Rectal smooth muscle tissue (tissue), 1 donor: Measurements from ENCODE around the gene ADGRL3.
A peak's percentile ranks its signal among the peaks of the same experiment; 100 is the strongest.

Experiments used
- H3K27ac ChIP-seq: one replicate; pipeline ENCODE4 v1.7.0; 2013; ENCODE audit warnings: low read depth, low read length, inconsistent platforms
- H3K27me3 ChIP-seq: one replicate; pipeline ENCODE4 v1.7.0; 2013; ENCODE audit warnings: low read length; ENCODE audit not compliant: control insufficient read depth, insufficient read depth
- H3K36me3 ChIP-seq: one replicate; pipeline ENCODE4 v1.7.0; 2013; ENCODE audit warnings: low read length; ENCODE audit not compliant: control insufficient read depth, insufficient read depth
- H3K4me1 ChIP-seq: one replicate; pipeline ENCODE4 v1.7.0; 2013; ENCODE audit warnings: low read length; ENCODE audit not compliant: control insufficient read depth, insufficient read depth
- H3K4me3 ChIP-seq: one replicate; pipeline ENCODE4 v1.7.0; 2013; ENCODE audit warnings: low read length
- H3K9ac ChIP-seq: one replicate; pipeline ENCODE4 v1.7.0; 2013; ENCODE audit warnings: low read length

ADGRL3 gene

GRCh38 chr4:61200187-61200915 lies at the start of gene ADGRL3:
ADGRL3 (plus strand) TSS chr4:61200326.
- Histone ChIP-seq H3K27ac (no peak within 1 kb of the TSS), H3K27me3 (peaks cover 5% of the 10 kb centered on the region), H3K36me3 (no peaks in the 10 kb centered on the region), H3K4me1 (no peaks in the 10 kb centered on the region), H3K9ac (no peak within 1 kb of the TSS), H3K4me3 (peak within 1 kb of the TSS; percentile 63)

GRCh38 chr4:61152433-61152832 lies 47.7 kb upstream of the ADGRL3 start:
- no peaks in the 10 kb centered on the region for H3K4me1 ChIP-seq

GRCh38 chr4:61160478-61160877 lies 39.6 kb upstream of the ADGRL3 start:
- no peaks in the 10 kb centered on the region for H3K27me3 ChIP-seq
- no peaks in the 10 kb centered on the region for H3K36me3 ChIP-seq
- H3K9ac ChIP-seq = no peak overlapping the region
- no peak overlapping the region for H3K27ac ChIP-seq
- H3K4me1 ChIP-seq = no peaks in the 10 kb centered on the region
- no peak overlapping the region for H3K4me3 ChIP-seq

More at GRCh38 chr4:61152433-61152832, 47.7 kb upstream of the ADGRL3 start:
- Histone ChIP-seq H3K36me3 (no peaks in the 10 kb centered on the region), H3K4me3 (no peak overlapping the region), H3K9ac (no peak overlapping the region), H3K27me3 (no peaks in the 10 kb centered on the region), H3K27ac (no peak overlapping the region)

- H3K27me3 ChIP-seq = no peaks in the 10 kb centered on the region
- no peaks in the 10 kb centered on the region for H3K4me1 ChIP-seq
- H3K9ac ChIP-seq = no peak overlapping the region
- H3K27ac ChIP-seq = no peak overlapping the region
- H3K36me3 ChIP-seq = no peaks in the 10 kb centered on the region
- H3K4me3 ChIP-seq = no peak overlapping the region
Measured at GRCh38 chr4:61162116-61162515, 38.0 kb upstream of the ADGRL3 start.

DNA sequence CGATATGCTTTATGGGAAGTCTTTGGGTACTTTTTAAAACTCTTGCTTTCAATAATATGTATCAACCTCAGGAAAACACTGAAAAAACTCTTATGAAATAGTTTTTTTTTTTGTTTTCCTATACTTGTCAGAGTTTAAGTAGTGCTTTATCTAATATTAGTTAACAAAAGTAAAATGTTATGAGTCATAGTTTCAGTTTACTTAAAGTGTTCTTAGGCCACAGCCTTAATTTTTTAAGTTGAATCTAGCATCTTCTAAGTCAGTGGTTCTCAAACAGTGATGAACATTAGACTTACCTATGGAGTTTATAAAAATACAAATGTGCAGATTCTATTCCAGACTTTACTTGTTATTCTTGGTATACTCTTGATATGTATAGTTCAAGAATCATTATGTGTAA lies 26.3 kb upstream of the ADGRL3 start:
- H3K4me3 ChIP-seq = no peak overlapping the region
- H3K27me3 ChIP-seq = no peaks in the 10 kb centered on the region
- H3K9ac ChIP-seq = no peak overlapping the region
- H3K4me1 ChIP-seq = no peaks in the 10 kb centered on the region
- no peak overlapping the region for H3K27ac ChIP-seq
- H3K36me3 ChIP-seq = no peaks in the 10 kb centered on the region

DNA sequence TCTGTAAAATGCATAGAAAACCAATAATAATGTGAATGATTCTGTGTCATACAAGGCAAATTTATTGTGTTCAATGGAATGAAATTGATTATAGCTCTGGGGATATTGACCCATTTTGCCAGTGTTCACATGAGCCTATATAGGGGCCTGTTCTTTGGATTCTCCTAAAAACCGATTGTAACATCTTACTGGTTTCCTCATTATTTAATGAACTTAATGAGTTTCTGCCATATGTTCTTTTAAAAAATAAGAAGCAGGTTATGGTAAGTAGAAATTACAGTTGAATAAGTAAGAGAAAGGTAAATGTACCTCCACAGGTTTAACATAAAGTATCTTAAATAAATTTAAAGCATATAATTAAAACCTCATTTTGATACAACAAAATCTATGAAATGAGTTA lies 24.6 kb upstream of the ADGRL3 start:
- Histone ChIP-seq H3K27me3 (no peaks in the 10 kb centered on the region), H3K4me3 (no peak overlapping the region), H3K9ac (no peak overlapping the region), H3K27ac (no peak overlapping the region), H3K4me1 (no peaks in the 10 kb centered on the region), H3K36me3 (no peaks in the 10 kb centered on the region)

GRCh38 chr4:61177367-61177766 lies 22.8 kb upstream of the ADGRL3 start:
- H3K27me3 ChIP-seq = no peaks in the 10 kb centered on the region
- no peak overlapping the region for H3K27ac ChIP-seq
- no peak overlapping the region for H3K4me3 ChIP-seq
- no peaks in the 10 kb centered on the region for H3K4me1 ChIP-seq
- H3K36me3 ChIP-seq = no peaks in the 10 kb centered on the region
- H3K9ac ChIP-seq = no peak overlapping the region

DNA sequence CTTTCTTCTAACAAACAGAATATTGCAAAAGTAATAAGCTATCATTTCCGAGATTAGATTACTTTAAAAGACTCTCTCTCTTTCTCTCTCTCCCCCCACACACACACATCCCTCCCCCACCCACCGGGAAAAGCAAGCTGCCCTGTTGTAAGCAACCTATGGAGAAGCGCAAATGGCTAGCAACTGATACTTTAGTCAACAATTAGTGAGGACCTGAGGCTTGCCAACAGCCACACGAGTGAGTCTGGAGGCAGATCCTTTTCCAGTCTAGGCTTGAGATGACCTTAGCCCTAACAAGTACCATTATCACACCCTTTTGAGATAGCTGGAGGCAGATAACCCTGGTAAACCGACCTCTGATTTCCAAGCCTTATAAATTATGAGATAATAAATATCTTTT lies 19.7 kb upstream of the ADGRL3 start:
- H3K27me3 ChIP-seq = no peaks in the 10 kb centered on the region
- no peaks in the 10 kb centered on the region for H3K4me1 ChIP-seq
- H3K4me3 ChIP-seq = no peak overlapping the region
- H3K36me3 ChIP-seq = no peaks in the 10 kb centered on the region
- H3K27ac ChIP-seq = no peak overlapping the region
- H3K9ac ChIP-seq = no peak overlapping the region

DNA sequence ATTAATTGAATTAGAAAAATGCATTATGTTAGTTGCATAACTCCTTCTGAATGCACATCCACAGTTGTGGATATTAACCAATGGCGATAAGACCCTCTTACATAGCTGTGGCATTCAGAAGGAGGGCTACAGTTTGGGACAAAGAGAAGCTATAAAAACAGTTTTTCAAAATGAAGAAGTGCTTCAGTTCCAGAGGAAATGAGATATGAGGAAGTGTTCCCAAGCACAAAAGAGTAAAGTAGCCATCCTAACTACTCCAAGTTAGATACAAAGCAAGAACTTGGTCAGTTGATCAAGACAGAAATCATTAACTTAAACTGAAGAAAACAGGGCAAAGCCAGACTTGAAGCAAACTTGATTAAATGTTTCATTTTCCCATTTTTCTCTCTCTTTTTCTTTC lies 17.2 kb upstream of the ADGRL3 start:
- H3K27ac ChIP-seq = no peak overlapping the region
- H3K36me3 ChIP-seq = no peaks in the 10 kb centered on the region
- H3K4me1 ChIP-seq = no peaks in the 10 kb centered on the region
- H3K9ac ChIP-seq = no peak overlapping the region
- H3K4me3 ChIP-seq = no peak overlapping the region
- H3K27me3 ChIP-seq = no peaks in the 10 kb centered on the region

- Histone ChIP-seq H3K4me1 (no peaks in the 10 kb centered on the region), H3K36me3 (no peaks in the 10 kb centered on the region), H3K27ac (no peak overlapping the region), H3K4me3 (no peak overlapping the region), H3K9ac (no peak overlapping the region), H3K27me3 (no peaks in the 10 kb centered on the region)
Measured at GRCh38 chr4:61185288-61185687, 14.8 kb upstream of the ADGRL3 start.

GRCh38 chr4:61192392-61192791 lies 7.7 kb upstream of the ADGRL3 start:
- H3K4me1 ChIP-seq = no peaks in the 10 kb centered on the region
- no peaks in the 10 kb centered on the region for H3K36me3 ChIP-seq
- no peak overlapping the region for H3K9ac ChIP-seq
- H3K27ac ChIP-seq = no peak overlapping the region
- no peaks in the 10 kb centered on the region for H3K27me3 ChIP-seq
- no peak overlapping the region for H3K4me3 ChIP-seq

- Histone ChIP-seq H3K27me3 (no peaks in the 10 kb centered on the region), H3K36me3 (no peaks in the 10 kb centered on the region), H3K4me3 (no peak overlapping the region), H3K27ac (no peak overlapping the region), H3K9ac (no peak overlapping the region), H3K4me1 (no peaks in the 10 kb centered on the region)
Measured at GRCh38 chr4:61193863-61194262, 6.3 kb upstream of the ADGRL3 start.

- Histone ChIP-seq H3K36me3 (no peaks in the 10 kb centered on the region), H3K4me3 (no peak overlapping the region), H3K9ac (no peak overlapping the region), H3K27ac (no peak overlapping the region), H3K4me1 (no peaks in the 10 kb centered on the region), H3K27me3 (no peaks in the 10 kb centered on the region)
Measured at GRCh38 chr4:61194571-61194970, 5.6 kb upstream of the ADGRL3 start.
